ENCODE results near the gene AP3B1.
A peak's percentile ranks its signal among the peaks of the same experiment; 100 is the strongest.

The AP3B1 gene

GRCh38 chr5:77999399-77999798 is 295.1 kb downstream of the AP3B1 start:
- DNase-seq, result no peak

GRCh38 chr5:77996943-77997342 is 297.6 kb downstream of the AP3B1 start:
- DNase-seq, result no peak

- no peak for DNase-seq
Observed at GRCh38 chr5:77995793-77996409, 298.6 kb downstream of the AP3B1 start.

- no peak for DNase-seq
Observed at GRCh38 chr5:77994943-77995342, 299.6 kb downstream of the AP3B1 start.

- DNase-seq, result peak; percentile 54
Observed at GRCh38 chr5:77993855-77994318, 300.6 kb downstream of the AP3B1 start.

GRCh38 chr5:77993141-77993854 is 301.2 kb downstream of the AP3B1 start:
- DNase-seq, result peak; percentile 20

GRCh38 chr5:77991084-77991483 is 303.4 kb downstream of the AP3B1 start:
- no peak for DNase-seq

- no peak for DNase-seq
Observed at GRCh38 chr5:77990020-77990419, 304.5 kb downstream of the AP3B1 start.

- no peak for DNase-seq
Observed at GRCh38 chr5:77987988-77988387, 306.5 kb downstream of the AP3B1 start.

GRCh38 chr5:77987331-77987730 is 307.2 kb downstream of the AP3B1 start:
- no peak for DNase-seq

GRCh38 chr5:77986261-77986660 is 308.2 kb downstream of the AP3B1 start:
- DNase-seq, result no peak

- no peak for DNase-seq
Observed at GRCh38 chr5:77985247-77985646, 309.3 kb downstream of the AP3B1 start.

GRCh38 chr5:77984587-77984986 is 309.9 kb downstream of the AP3B1 start:
- DNase-seq, result peak; percentile 35

- DNase-seq, result no peak
Observed at GRCh38 chr5:77983482-77984199, 310.9 kb downstream of the AP3B1 start.

GRCh38 chr5:77981820-77982219 is 312.7 kb downstream of the AP3B1 start:
- DNase-seq, result no peak

- no peak for DNase-seq
Observed at GRCh38 chr5:77974576-77974975, 319.9 kb downstream of the AP3B1 start.

- DNase-seq, result no peak
Observed at GRCh38 chr5:77973253-77973609, 321.3 kb downstream of the AP3B1 start.

- DNase-seq, result no peak
Observed at GRCh38 chr5:77972469-77973252, 321.8 kb downstream of the AP3B1 start.

- peak; percentile 11 for DNase-seq
Observed at GRCh38 chr5:77971776-77972468, 322.6 kb downstream of the AP3B1 start.

GRCh38 chr5:77970891-77971290 is 323.6 kb downstream of the AP3B1 start:
- DNase-seq, result no peak

GRCh38 chr5:77963795-77964194 is 330.7 kb downstream of the AP3B1 start:
- no peak for DNase-seq

- no peak for DNase-seq
Observed at GRCh38 chr5:77960863-77961396, 333.6 kb downstream of the AP3B1 start.

All from NCI-H345 (cell line).